ENCODE results near the gene TEX48. TPM values are rescaled to one million over a fixed set of nuclear protein-coding genes. Genes with fewer than 3 reads are reported as not detected.

Gene TEX48
- total and polyA plus RNA-seq, 10 of the 15 experiments (the other 5 are each of a cell fraction or from before 2014, with no cell fraction given): not detected

- TF ChIP-seq CTCF (IDR thresholded peaks at IDR 0.05 in 2 of 3, conservative IDR thresholded peaks at IDR 0.05 in 1 of 3; ENCODE audit: control insufficient read depth in 2 of 3, extremely low read depth in 1 of 3, insufficient read depth in 1 of 3, low read depth in 3 of 3, low read length in 3 of 3) (peak; percentile 83 to 86 (median 85)), PAX5 (IDR thresholded peaks at IDR 0.05; ENCODE audit: borderline replicate concordance, low read depth, low read length) (no peak), RAD51 (IDR thresholded peaks at IDR 0.05) (no peak), SUPT20H (IDR thresholded peaks at IDR 0.05; ENCODE audit: borderline replicate concordance, control insufficient read depth, low read depth, low read length) (no peak), GABPA (IDR thresholded peaks at IDR 0.05; ENCODE audit: low read depth) (no peak), IRF4 (IDR thresholded peaks at IDR 0.05; ENCODE audit: low read depth, low read length) (no peak), MXI1 (IDR thresholded peaks at IDR 0.05; ENCODE audit: low read depth, low read length) (no peak), ASH2L (IDR thresholded peaks at IDR 0.05; ENCODE audit: borderline replicate concordance, low read depth) (no peak), SREBF2 (IDR thresholded peaks at IDR 0.05; ENCODE audit: low read length) (no peak), MEF2A (IDR thresholded peaks at IDR 0.05; ENCODE audit: insufficient read depth, low read depth, low read length) (no peak), HDAC6 (IDR thresholded peaks at IDR 0.05; ENCODE audit: unreplicated experiment) (no peak), REST (IDR thresholded peaks at IDR 0.05; ENCODE audit: low read depth, low read length) (0 out of 2 replicates have a peak, but pooled peaks have one; percentile 42), ZNF217 (IDR thresholded peaks at IDR 0.05) (no peak), HSF1 (IDR thresholded peaks at IDR 0.05; ENCODE audit: low read depth, low read length) (no peak), NBN (IDR thresholded peaks at IDR 0.05) (no peak), KAT2A (conservative IDR thresholded peaks at IDR 0.05; ENCODE audit: control insufficient read depth, low read depth, low read length) (no peak), FOXM1 (IDR thresholded peaks at IDR 0.05; ENCODE audit: low read depth, low read length) (no peak), MAX (IDR thresholded peaks at IDR 0.05; ENCODE audit: low read depth, low read length) (no peak)
- TF ChIP-seq, protein P1, sequence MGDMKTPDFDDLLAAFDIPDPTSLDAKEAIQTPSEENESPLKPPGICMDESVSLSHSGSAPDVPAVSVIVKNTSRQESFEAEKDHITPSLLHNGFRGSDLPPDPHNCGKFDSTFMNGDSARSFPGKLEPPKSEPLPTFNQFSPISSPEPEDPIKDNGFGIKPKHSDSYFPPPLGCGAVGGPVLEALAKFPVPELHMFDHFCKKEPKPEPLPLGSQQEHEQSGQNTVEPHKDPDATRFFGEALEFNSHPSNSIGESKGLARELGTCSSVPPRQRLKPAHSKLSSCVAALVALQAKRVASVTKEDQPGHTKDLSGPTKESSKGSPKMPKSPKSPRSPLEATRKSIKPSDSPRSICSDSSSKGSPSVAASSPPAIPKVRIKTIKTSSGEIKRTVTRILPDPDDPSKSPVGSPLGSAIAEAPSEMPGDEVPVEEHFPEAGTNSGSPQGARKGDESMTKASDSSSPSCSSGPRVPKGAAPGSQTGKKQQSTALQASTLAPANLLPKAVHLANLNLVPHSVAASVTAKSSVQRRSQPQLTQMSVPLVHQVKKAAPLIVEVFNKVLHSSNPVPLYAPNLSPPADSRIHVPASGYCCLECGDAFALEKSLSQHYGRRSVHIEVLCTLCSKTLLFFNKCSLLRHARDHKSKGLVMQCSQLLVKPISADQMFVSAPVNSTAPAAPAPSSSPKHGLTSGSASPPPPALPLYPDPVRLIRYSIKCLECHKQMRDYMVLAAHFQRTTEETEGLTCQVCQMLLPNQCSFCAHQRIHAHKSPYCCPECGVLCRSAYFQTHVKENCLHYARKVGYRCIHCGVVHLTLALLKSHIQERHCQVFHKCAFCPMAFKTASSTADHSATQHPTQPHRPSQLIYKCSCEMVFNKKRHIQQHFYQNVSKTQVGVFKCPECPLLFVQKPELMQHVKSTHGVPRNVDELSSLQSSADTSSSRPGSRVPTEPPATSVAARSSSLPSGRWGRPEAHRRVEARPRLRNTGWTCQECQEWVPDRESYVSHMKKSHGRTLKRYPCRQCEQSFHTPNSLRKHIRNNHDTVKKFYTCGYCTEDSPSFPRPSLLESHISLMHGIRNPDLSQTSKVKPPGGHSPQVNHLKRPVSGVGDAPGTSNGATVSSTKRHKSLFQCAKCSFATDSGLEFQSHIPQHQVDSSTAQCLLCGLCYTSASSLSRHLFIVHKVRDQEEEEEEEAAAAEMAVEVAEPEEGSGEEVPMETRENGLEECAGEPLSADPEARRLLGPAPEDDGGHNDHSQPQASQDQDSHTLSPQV (IDR thresholded peaks at IDR 0.05): no peak
Measured at GRCh38 chr9:114681594-114682332, at the start of gene TEX48 (continued).
